Neural cell (in vitro differentiated cells): Measurements from ENCODE around the gene LBR. TPM values are rescaled to one million over a fixed set of nuclear protein-coding genes. Genes with fewer than 3 reads are reported as not detected.

Experiments
- H2AFZ ChIP-seq: fragments of 200-600, 300-800 bp; sonication (generic), shearing (Covaris generic); 2 replicates; pipeline ENCODE4 v1.6.0; 2014; ENCODE audit warnings: low read depth, mild to moderate bottlenecking, antibody characterized with exemption, low read length, moderate library complexity
- H3F3A ChIP-seq: fragments of 200-600 bp; shearing (Covaris generic); 2 replicates; pipeline ENCODE4 v1.6.1; 2016; ENCODE audit warnings: mild to moderate bottlenecking, moderate library complexity, mixed read lengths, antibody characterized with exemption, low read length; ENCODE audit not compliant: insufficient read depth, poor library complexity, severe bottlenecking
- H3K27ac ChIP-seq: fragments of 200-600, 300-800 bp; sonication (generic), shearing (Covaris generic); 2 replicates; pipeline ENCODE4 v1.5.1; 2014; ENCODE audit warnings: mild to moderate bottlenecking, low read length, moderate library complexity
- H3K27me3 ChIP-seq: fragments of 300-800, 200-600 bp; sonication (generic), shearing (Covaris generic); 2 replicates; pipeline ENCODE4 v1.6.0; 2014; ENCODE audit warnings: mild to moderate bottlenecking, low read depth, low read length, moderate library complexity; ENCODE audit not compliant: insufficient read depth
- H3K36me3 ChIP-seq: fragments of 300-800, 200-600 bp; sonication (generic), shearing (Covaris generic); 2 replicates; pipeline ENCODE4 v1.5.1; 2014; ENCODE audit warnings: mild to moderate bottlenecking, antibody characterized with exemption, low read length, moderate library complexity; ENCODE audit not compliant: insufficient read depth
- H3K4me2 ChIP-seq: fragments of 300-800, 200-600 bp; sonication (generic), shearing (Covaris generic); 2 replicates; pipeline ENCODE4 v1.6.0; 2014; ENCODE audit warnings: mild to moderate bottlenecking, low read length
- H3K4me3 ChIP-seq: fragments of 300-800, 200-600 bp; sonication (generic), shearing (Covaris generic); 2 replicates; pipeline ENCODE4 v1.5.1; 2014; ENCODE audit warnings: mild to moderate bottlenecking, low read length, moderate library complexity
- H3K79me2 ChIP-seq: fragments of 200-600 bp; shearing (Covaris generic); replicated peaks from 2 replicates; pipeline ENCODE4 v1.6.0; 2014; ENCODE audit warnings: mild to moderate bottlenecking, low read length, moderate library complexity; ENCODE audit not compliant: insufficient read depth
- H3K9ac ChIP-seq: fragments of 300-800, 200-600 bp; sonication (generic), shearing (Covaris generic); 2 replicates; pipeline ENCODE4 v1.6.1; 2016; ENCODE audit warnings: mild to moderate bottlenecking, low read length, mixed read lengths
- H3K9me2 ChIP-seq: fragments of 200-600 bp; shearing (Covaris generic); 2 replicates; pipeline ENCODE4 v1.6.1; 2016; ENCODE audit warnings: mild to moderate bottlenecking, low read length, mixed read lengths; ENCODE audit not compliant: insufficient read depth
- H3K9me3 ChIP-seq: fragments of 200-600, 300-800 bp; sonication (generic), shearing (Covaris generic); 2 replicates; pipeline ENCODE4 v1.6.1; 2016; ENCODE audit warnings: mild to moderate bottlenecking, mixed run types, low read length, moderate library complexity, mixed read lengths
- H4K20me1 ChIP-seq: fragments of 200-600 bp; shearing (Covaris generic); 2 replicates; pipeline ENCODE4 v1.6.1; 2016; ENCODE audit warnings: mild to moderate bottlenecking, mixed run types; ENCODE audit not compliant: insufficient read depth
- CTCF ChIP-seq: fragments of 450-650 bp; IDR thresholded peaks from 2 replicates; pipeline ENCODE4 v1.5.1; 2014; ENCODE audit warnings: antibody characterized with exemption, mild to moderate bottlenecking, moderate library complexity; ENCODE audit not compliant: poor library complexity, severe bottlenecking
- EP300 ChIP-seq: fragments of 450-650 bp; conservative IDR thresholded peaks from 2 replicates; pipeline ENCODE4 v1.6.1; 2014; ENCODE audit warnings: antibody characterized with exemption, mild to moderate bottlenecking, moderate library complexity; ENCODE audit not compliant: poor library complexity, severe bottlenecking
- EZH2 ChIP-seq: fragments of 200-600, 300-800 bp; shearing (Covaris generic), sonication (generic); IDR thresholded peaks from 2 replicates; pipeline ENCODE4 v1.6.1; 2014; ENCODE audit warnings: antibody characterized with exemption, low read length, borderline replicate concordance, mild to moderate bottlenecking; ENCODE audit not compliant: insufficient read depth, poor library complexity, severe bottlenecking
- MXI1 ChIP-seq: fragments of 450-650 bp; conservative IDR thresholded peaks from 2 replicates; pipeline ENCODE4 v1.6.1; 2014; ENCODE audit warnings: antibody characterized with exemption, mild to moderate bottlenecking; ENCODE audit not compliant: poor library complexity, severe bottlenecking
- POLR2AphosphoS5 ChIP-seq: IDR thresholded peaks from 2 replicates; pipeline ENCODE4 v1.6.1; 2012
- RAD21 ChIP-seq: fragments of 450-650 bp; conservative IDR thresholded peaks from 2 replicates; pipeline ENCODE4 v1.6.1; 2014; ENCODE audit warnings: antibody characterized with exemption, mild to moderate bottlenecking, moderate library complexity
- SMC3 ChIP-seq: fragments of 450-650 bp; conservative IDR thresholded peaks from 2 replicates; pipeline ENCODE4 v1.6.1; 2014; ENCODE audit warnings: antibody characterized with exemption, mild to moderate bottlenecking, moderate library complexity; ENCODE audit not compliant: poor library complexity
- TAF1 ChIP-seq: IDR thresholded peaks from 2 replicates; pipeline ENCODE4 v1.6.1; 2012; ENCODE audit warnings: low read depth
- polyA plus RNA-seq: library from polyadenylated mRNA; depleted of rRNA; stranded (reverse); fragments of >200 nt; gene quantifications from 2 replicates; pipeline ENCODE4 v1.2.3, GENCODE V29; 2014
- TF ChIP-seq, protein P1 (sequence below): IDR thresholded peaks from 2 replicates; pipeline ENCODE4 v1.6.1; 2012; ENCODE audit warnings: borderline replicate concordance

The LBR gene
- polyA plus RNA-seq, 1 donor from 2014 or later = 156 TPM

DNA sequence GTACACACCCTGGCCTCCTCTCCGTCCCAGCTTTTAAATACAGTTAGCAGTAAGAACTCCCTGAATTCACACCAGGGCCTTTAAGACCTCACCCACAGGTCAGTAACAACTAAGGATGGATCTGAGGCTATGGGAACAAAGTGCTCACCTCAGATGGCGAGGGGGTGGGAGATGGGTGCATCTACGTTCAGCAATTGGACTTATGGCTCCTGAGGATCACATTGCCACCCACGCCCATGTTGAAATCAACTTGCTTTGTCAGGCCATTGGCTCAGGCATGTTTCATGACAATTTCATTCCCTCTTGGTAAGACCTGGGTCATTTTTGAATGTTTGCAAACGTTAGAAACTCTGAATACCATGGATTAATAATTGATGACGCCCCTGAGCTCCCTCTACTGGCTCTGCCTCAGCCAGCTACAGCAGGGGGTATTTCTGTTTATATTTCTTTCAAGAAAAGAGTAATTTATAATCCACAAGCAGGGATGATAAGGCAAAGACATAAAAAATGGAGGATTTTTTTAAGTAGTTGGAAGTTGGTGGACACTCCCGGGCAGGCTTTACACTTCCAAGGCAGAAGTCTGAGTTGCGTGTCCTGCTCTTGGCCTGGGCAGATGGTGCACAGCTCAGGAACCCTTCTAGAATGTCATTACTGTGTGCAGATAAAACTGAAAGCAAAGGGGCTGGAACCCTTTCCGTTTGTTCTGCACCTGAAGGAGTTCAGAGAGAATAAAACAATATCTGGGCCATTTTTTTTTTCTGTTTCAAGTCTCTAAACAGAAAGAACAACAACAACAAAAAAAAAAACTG, 13.7 kb upstream of the LBR start:
- Histone ChIP-seq H2AFZ (no peak overlapping the region), H3K36me3 (no peaks in the 10 kb centered on the region), H4K20me1 (no peaks in the 10 kb centered on the region), H3K27ac (no peak overlapping the region), H3K9ac (no peak overlapping the region), H3K9me3 (no peaks in the 10 kb centered on the region), H3K79me2 (no peaks in the 10 kb centered on the region), H3K4me2 (no peak overlapping the region), H3K9me2 (no peaks in the 10 kb centered on the region), H3F3A (no peaks in the 10 kb centered on the region), H3K27me3 (no peaks in the 10 kb centered on the region), H3K4me3 (no peak overlapping the region)
- no peak for TF ChIP-seq MXI1
- TF ChIP-seq SMC3 = no peak
- TF ChIP-seq RAD21 = no peak
- TF ChIP-seq EZH2 = no peak
- no peak for TF ChIP-seq POLR2AphosphoS5
- no peak for TF ChIP-seq TAF1
- TF ChIP-seq, protein P1, sequence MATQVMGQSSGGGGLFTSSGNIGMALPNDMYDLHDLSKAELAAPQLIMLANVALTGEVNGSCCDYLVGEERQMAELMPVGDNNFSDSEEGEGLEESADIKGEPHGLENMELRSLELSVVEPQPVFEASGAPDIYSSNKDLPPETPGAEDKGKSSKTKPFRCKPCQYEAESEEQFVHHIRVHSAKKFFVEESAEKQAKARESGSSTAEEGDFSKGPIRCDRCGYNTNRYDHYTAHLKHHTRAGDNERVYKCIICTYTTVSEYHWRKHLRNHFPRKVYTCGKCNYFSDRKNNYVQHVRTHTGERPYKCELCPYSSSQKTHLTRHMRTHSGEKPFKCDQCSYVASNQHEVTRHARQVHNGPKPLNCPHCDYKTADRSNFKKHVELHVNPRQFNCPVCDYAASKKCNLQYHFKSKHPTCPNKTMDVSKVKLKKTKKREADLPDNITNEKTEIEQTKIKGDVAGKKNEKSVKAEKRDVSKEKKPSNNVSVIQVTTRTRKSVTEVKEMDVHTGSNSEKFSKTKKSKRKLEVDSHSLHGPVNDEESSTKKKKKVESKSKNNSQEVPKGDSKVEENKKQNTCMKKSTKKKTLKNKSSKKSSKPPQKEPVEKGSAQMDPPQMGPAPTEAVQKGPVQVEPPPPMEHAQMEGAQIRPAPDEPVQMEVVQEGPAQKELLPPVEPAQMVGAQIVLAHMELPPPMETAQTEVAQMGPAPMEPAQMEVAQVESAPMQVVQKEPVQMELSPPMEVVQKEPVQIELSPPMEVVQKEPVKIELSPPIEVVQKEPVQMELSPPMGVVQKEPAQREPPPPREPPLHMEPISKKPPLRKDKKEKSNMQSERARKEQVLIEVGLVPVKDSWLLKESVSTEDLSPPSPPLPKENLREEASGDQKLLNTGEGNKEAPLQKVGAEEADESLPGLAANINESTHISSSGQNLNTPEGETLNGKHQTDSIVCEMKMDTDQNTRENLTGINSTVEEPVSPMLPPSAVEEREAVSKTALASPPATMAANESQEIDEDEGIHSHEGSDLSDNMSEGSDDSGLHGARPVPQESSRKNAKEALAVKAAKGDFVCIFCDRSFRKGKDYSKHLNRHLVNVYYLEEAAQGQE = no peak
- TF ChIP-seq CTCF = no peak
- TF ChIP-seq EP300 = no peak

DNA sequence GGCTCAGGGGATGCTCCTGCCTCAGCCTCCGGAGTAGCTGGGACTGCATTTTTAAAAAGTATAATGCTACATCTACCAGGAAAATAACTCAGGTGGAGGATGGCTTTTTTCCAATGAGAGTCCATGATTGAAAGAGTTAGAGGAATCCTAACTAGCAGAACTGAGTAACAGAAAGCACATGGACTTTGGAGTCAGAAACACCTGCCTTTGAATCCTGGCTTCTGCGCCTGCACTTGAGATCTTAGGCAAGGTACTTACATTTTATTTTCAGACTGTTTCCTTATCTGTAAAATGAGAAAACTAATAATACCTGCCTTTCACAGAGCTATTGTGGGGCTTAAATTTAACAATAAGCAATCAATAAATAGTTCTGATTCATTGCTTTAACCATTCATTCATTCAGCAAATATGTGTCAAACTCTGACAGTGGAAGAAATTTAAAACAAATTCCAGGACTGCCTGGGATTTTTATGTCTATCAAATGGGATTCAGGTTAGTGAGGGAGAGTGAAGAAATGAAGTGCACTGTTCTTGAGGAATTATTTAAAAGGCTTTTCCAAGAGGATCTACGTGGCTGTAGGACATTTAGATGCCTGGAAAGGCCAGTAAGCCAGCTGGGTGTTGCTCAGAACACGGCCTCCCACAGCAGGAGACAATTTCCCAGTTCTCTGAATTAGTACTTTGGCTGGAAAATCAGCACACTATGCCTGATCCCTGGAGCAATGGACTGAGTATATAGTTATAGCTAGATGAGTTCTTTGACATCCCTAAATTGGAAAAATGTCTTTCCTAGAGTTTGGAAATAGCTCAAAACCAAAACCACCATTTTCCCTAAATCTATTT, 12.8 kb upstream of the LBR start:
- no peaks in the 10 kb centered on the region for H3K36me3 ChIP-seq
- H3K27ac ChIP-seq = no peak overlapping the region
- H3K9ac ChIP-seq = no peak overlapping the region
- H3K4me2 ChIP-seq = no peak overlapping the region
- no peak overlapping the region for H3K4me3 ChIP-seq
- TF ChIP-seq, protein P1 = peak; percentile 53
- TF ChIP-seq MXI1 = no peak
- no peaks in the 10 kb centered on the region for H3F3A ChIP-seq
- H3K9me2 ChIP-seq = no peaks in the 10 kb centered on the region
- H3K79me2 ChIP-seq = no peaks in the 10 kb centered on the region
- H3K9me3 ChIP-seq = no peaks in the 10 kb centered on the region
- no peaks in the 10 kb centered on the region for H3K27me3 ChIP-seq
- H2AFZ ChIP-seq = no peak overlapping the region
- H4K20me1 ChIP-seq = no peaks in the 10 kb centered on the region
